ENCODE results near the gene GPRC5B.

DNA sequence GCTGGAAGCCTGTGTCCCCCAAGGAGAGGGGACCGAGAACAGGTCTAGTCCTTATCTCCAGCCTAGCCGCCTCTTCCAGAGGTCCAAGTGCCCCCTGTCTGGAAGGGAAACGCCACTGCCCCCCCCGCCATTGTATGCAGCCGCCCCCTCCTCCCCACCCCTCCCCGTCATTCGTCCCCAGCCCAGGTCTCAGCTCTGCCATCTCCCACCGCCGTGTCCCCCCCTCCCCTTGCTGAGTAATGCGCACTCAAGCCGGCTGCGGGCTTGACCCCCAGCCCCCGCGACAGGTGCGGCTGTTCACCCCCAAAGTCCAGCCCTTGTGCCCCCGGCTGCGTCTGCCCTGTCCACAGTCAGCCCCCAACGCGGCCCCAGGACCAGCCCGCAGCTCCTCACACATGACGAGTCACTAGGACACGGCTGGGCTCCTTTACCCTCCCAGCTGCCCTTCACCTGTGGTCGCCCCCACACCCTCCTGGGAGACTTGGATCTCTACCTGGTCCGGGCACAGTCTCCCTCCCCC lies 622 bp downstream of the GPRC5B start:
- TF ChIP-seq, protein P1, sequence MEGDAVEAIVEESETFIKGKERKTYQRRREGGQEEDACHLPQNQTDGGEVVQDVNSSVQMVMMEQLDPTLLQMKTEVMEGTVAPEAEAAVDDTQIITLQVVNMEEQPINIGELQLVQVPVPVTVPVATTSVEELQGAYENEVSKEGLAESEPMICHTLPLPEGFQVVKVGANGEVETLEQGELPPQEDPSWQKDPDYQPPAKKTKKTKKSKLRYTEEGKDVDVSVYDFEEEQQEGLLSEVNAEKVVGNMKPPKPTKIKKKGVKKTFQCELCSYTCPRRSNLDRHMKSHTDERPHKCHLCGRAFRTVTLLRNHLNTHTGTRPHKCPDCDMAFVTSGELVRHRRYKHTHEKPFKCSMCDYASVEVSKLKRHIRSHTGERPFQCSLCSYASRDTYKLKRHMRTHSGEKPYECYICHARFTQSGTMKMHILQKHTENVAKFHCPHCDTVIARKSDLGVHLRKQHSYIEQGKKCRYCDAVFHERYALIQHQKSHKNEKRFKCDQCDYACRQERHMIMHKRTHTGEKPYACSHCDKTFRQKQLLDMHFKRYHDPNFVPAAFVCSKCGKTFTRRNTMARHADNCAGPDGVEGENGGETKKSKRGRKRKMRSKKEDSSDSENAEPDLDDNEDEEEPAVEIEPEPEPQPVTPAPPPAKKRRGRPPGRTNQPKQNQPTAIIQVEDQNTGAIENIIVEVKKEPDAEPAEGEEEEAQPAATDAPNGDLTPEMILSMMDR (IDR thresholded peaks at IDR 0.05): no peak
- TF ChIP-seq ZFX (IDR thresholded peaks at IDR 0.05; ENCODE audit: borderline replicate concordance): no peak
